TTC549 (cell line): ENCODE data around the gene CTSO.
A peak's percentile ranks its signal among the peaks of the same experiment; 100 is the strongest.
"Not testable (repeated sequence)": the region's sequence is repeated elsewhere in the genome, so short reads cannot be mapped to it uniquely, and the experiment has no call there.

Experiments used
- FAIRE-seq: peaks from 2 replicates; lab custom pipeline; 2012; peaks lifted over from hg19 to GRCh38; lab: Jason Lieb, UNC

The CTSO gene

GRCh38 chr4:155954939-155955338, 1.3 kb upstream of the CTSO start:
- FAIRE-seq = no peak

DNA sequence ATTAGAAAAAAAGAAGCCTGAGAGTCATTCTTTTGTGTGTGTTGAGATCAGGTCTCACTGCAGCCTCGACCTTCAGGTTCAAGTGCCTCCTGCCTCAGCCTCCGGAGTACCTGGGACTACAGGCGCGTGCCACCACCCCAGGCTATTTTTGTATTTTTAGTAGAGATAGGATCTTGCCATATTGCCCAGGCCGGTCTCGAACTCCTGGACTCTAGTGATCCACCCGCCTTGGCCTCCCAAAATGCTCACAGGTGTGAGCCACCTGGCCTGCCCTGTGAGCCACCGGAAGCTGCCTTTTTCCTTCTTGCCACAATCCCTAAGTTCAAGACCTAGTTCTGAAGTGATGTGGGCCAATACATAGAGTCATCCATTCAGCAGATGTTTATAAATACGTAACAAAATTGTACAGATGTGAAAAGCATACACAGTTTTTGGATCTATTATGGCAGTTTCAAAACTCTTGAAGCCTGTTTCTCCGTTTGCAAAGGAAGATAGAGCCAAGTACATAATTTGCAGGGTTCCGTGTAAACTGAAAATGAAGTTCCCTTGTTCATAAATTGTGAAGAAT, 536 bp upstream of the CTSO start:
- FAIRE-seq = no peak

DNA sequence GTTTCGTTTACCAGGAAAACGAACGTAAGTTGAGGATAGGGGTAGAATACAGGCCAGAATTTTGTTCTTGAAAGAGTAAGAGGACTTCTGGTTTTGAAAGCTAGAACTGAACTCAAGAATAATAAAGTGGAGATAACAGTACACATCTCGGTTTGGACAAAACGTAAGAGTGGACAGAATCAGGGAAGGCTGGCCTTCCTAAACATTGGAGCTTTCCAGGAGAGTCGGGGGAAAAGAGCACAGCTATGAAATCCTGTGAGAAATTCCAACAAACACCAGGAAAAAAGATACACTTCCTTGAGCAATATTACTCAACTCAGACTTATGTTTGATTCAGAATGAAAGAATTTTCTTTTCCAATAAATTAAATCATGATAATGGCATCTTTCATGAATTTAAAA, 1.2 kb downstream of the CTSO start:
- FAIRE-seq = no peak

GRCh38 chr4:155950461-155950860, 3.2 kb downstream of the CTSO start:
- FAIRE-seq = no peak

DNA sequence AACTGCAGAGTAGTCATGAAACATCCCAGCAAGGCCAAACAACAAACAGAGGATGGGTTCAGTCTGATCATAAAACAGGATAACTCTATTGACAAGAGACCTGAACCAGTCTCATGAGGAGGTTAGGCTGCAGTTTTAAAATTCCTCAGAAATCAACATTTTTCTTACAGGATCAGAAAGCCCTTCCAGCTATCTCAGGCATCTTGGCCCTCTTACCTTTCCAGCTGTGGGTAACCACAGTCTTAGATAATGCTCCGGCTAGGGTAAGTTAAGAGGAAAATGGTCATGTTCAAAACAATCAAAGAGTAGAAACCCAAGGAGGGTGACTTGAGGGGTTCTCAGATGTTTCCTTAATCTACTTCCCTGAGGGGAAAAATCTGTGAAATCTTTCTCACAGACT, 5.1 kb downstream of the CTSO start:
- no peak for FAIRE-seq

DNA sequence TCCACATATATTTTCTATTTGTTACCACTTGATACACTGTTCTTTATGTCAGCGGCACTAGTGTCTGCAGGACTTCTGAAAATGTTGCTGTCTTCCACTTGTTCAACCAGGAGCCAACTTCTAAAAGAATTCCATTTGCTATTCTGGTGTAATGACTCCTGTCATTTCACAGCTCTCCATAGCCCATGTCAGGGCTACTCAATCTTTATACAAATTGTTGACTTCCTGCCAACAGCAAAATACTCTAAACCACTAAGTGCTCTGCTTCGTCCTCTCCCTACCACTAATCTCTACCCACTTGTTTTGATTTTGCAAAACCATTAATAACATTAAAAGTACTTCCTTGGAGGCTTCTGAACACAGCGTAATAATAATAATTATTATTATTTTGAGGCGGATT, 7.2 kb downstream of the CTSO start:
- no peak for FAIRE-seq

DNA sequence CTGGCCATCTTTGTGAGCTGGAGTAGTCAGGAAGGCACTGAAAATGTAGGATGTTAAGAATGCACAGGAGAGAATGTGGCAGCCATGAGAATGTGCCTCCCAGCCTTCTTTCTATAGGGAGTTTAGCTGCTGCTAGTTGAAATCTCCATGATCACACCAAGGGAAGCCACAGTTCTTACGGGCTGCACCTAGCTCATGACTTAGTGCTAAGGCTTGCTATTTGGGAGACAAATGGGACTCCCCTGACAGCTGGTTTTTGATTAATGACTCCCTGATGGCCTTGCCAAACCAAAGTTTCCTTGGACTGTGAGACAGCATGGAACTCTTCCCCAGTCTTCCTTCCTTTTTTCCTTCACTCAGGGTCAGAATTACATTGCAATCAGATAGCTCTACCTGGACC, 9.2 kb downstream of the CTSO start:
- FAIRE-seq = no peak

GRCh38 chr4:155943605-155944291, 9.9 kb downstream of the CTSO start:
- FAIRE-seq = no peak

- FAIRE-seq = no peak
Measured at GRCh38 chr4:155941820-155942219, 11.8 kb downstream of the CTSO start.

DNA sequence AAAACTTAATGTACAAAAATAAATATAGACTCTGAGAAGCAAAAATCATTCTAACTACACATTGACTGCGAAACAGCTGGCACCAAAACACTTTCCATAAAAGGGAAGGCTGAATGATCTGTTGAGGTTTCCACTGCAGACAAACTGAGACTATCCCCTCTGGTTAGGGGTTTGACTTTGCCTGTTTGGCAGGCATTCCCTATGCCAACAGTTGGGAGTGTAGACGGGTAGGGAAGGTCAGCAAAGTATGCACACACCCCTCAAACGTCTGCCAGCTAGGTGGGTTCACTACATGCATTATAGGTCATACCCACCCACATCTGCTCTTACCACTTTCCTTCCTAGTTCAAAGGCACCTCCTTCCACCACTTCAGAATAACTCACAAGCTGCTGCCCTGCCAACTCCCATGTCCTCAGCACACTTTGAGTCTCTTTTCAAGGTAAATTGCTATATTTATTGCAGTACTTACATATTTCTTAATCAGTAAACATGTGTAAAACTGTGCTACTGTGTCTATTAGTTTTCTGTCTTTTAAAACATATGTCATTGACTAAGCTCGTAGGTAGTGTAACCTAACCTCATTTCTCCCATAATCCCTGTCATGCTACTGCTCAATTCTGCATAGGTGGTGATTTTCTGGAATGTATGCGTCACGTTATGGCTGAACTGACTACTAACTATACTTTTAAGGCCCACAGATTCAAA, 12.4 kb downstream of the CTSO start:
- FAIRE-seq = no peak

DNA sequence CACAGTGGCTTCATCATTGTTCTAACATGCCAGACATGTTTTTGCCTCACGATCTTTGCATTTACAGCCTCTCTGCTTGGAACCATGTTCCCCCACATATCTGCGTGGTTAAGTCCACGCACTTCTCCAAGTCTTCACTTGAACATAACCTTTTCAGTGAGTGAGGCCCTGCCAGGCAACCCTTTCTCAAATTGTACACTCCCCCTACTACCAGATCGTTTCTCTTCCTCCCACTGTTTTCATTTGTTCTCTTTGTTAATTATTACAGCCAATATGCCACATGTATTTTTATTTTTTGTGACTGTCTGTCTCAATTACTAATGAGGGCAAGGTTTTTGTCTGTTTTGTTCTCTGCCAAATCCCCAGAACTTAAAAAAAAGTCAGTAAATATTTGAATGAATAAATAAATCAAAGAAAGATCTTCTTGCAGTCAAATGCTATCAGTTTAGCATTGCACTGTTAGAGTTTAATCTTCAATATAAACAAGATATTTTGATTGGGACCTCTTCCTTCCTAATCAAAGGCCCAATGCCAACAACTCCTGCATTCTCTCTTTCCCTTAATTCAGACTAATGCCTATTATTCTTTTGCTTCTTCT, 18.2 kb downstream of the CTSO start:
- no peak for FAIRE-seq

DNA sequence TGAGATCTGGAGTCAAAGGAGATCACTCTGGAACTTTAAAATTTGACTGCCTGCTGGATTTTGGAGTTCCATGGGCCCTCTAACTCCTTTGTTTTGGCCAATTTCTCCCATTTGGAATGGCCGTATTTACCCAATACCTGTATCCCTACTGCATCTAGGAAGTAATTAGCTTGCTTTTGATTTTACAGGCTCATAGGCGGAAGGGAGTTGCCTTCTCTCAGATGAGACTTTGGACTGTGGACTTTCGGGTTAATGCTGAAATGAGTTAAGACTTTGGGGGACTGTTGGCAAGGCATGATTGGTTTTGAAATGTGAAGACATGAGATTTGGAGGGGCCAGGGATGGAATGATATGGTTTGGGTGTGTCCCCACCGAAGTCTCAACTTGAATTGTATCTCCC, 19.0 kb downstream of the CTSO start:
- FAIRE-seq = not testable (repeated sequence)

DNA sequence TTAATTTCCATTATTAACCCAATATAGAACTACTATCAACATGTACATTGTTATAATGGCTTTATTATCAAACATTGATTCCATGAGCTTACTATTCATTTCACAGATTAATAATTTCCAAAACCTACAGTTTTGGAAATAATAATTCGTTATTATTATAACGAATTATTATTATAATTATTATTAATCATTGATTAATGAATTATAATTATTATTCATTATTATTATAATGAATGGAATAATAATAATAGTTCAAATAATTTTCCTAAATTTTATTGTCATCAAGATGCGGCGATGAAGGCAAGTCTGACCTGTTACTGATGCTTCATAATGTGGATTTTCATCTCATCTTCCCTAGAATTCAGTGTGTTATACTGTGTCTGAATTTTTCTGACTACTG, 22.0 kb downstream of the CTSO start:
- peak; percentile 77 for FAIRE-seq

DNA sequence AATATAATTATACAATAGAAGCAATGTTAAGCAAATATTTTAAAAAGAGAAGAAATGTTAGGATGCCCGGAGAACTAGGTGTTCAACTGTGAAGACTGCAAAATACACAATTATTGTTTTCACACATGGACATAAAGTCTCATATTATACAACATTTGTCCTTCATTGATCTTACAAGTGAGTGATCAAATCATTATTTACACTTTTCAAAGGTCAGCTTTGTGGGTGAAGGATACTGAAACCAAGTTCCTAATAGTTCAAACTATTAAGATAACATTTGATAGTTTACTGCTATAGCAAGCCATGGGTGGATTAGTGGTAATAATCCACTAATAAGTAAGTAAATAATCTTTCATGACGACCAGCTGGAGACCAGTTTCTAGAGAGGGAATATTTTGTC, 23.3 kb downstream of the CTSO start:
- FAIRE-seq = no peak

DNA sequence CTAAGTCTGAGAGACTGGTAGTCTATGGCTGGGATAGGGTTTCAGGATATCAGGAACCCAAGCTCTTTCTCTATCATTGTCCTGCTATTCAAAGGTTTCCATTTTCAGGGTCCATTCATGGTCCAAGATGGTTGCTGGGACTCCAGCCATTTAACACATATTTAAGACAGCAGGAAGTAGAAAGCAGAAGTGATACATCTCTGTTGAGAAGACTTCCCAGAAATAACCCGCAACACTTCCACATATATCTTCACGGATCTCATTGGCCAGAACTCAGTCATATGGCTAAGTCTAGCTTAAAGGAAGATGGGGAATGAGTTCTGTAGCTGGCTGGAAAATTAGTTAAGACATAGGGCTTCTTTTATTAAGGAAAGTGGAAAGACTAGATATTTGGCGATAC, 23.8 kb downstream of the CTSO start:
- no peak for FAIRE-seq

DNA sequence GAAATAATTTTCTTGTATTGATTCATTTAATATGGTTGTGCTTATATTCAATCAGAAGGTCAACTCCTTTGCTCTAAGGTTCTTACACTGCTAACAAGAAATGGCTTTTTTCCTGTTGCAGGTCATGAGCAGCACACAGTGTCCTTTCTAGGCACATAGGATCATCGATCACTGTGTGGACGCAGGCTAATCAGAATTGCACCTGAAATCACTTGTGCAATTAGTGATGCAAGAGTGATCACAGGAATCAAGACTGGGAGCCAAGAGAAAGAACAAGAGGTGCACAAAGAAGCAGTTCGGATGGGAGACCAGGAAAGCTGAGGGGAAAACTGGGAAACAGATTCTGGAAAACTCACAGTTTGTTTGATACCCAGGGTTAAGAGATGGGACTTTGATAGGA, 29.0 kb downstream of the CTSO start:
- FAIRE-seq = no peak

DNA sequence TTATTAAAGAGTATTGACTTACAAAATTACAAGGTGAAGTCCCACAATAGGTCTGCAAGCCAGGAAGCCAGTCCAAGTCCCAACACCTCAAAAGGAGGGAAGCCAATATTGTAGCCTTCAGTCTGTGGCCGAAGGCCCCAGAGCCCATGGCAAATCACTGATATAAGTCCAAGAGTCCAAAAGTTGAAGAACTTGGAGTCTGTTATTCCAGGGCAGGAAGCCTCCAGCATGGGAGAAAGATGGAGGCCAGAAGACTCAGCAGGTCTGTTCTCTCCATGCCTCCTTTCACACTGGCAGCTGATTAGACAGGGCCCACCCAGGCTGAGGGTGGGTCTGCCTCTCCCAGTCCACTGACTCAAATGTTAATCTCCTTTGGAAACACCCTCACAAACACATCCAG, 32.1 kb downstream of the CTSO start:
- FAIRE-seq = no peak

DNA sequence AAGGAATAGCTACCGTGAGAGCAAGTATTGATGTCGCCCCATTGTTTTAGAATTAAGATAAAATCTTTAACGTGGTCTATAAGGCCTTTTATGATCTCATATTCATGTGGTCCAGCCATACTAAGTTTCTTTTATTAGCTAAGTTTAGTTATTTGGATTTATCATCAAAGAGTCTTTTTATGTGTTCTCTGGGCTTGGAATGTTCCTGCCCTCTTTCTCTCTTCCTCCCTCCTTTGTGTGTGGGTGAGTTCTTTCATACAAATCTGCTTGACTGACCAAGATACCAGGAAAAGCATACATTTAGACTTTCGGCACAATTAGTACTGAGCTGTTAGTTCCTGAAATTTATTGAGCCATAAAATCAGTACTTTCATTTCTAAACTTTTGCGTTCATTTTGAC, 38.9 kb downstream of the CTSO start:
- FAIRE-seq = no peak

GRCh38 chr4:155911905-155912304, 41.8 kb downstream of the CTSO start:
- no peak for FAIRE-seq

DNA sequence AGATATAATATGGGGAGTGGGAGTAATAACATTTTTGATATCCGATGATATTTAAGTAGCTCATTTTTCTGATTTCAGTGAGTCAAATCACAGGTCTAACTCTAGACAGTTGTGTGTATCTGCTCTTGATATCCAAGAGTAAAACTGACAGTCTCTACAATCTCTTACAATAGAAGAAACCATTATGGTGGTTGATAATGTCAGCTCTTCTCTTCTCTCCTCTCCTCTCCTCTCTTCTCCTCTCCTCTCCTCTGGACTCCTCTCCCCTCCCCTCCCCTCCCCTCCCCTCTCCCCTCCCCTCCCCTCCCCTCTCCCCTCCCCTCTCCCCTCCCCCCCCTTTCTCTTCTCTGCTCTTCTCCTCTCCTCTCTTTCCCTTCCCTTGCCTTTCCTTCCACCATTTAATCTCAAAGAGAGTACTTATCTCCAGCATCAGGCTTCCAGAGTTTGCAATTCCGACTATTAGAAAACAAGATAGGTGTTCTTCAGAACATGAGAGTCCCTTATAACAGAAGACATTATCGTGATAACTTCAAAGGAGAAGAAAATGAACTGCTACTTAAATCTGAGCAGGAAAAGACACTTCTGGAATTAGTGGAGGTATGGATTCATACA, 43.9 kb downstream of the CTSO start:
- FAIRE-seq = no peak

DNA sequence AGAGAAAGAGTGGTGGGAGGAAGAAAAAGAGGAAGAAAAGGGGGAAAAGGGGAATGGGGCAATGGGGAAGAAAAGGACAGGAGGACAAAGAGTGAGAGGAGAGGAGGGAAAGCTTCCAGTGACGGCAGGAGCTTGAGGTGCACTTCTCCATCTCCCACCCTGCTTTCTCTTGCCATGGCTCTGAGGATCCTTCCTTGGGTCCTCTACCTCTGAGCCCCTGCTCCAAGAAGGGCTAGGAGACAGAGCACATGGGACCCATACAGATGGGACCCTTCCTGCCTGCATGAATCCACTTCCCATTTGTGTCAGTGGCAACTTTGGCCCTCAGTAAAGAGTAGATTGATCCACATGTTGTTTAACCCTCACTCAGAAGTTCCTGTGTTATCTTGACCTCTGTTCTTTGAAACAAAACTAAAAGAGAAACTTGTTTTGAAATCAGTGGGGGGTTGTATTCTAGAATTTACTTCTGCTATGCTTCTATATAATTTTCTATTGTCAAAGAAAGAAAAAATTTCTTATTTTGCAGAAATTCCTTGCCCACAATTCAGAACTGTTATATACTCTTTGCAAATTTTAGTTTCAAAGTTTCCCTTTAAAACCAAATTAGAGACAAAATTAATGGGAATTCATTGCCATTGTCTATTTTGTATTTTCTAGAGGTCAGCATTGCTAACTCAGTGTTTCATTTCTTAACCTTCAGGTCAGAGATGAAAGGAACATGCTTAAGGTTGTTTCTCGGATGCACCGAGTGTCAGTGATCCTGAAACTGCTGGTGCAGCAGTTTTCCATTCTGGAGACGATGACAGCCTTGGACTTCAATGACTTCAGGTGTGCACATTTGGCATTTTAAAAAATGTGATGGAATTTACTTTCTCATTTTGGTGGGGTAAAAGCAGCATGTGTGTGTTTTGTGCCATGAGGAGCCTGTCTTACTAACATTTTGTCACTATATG, 45.2 kb downstream of the CTSO start:
- FAIRE-seq = no peak

- FAIRE-seq = no peak
Measured at GRCh38 chr4:155907556-155907955, 46.1 kb downstream of the CTSO start.
